GM12878 (cell line): ENCODE measurements around the gene HSPA12B. TPM values are rescaled to one million over a fixed set of nuclear protein-coding genes. Genes with fewer than 3 reads are reported as not detected.

Experiments
- ATAC-seq: fragments of 200-7000 bp; cut with Tn5 transposase; 3 replicates; pipeline ENCODE4 v1.9.1; 2020; ENCODE audit warnings: mild to moderate bottlenecking, moderate library complexity
- BruUV-seq: library from RNA; stranded (reverse); fragments of 400-500 nt; replicated peaks from 2 replicates; lab custom pipeline; 2021; lab: Mats Ljungman, UMichigan
- CTCF ChIA-PET: fragments of 300-600 bp; sonication (Branson Sonifier 250); formaldehyde crosslinking; extraction: SDS; loops from one replicate; lab custom pipeline; 2021; ENCODE audit warnings: inconsistent platforms; lab: Yijun Ruan, JAX
- POLR2A ChIA-PET: fragments of 350-600 bp; formaldehyde crosslinking; extraction: SDS; loops from one replicate; lab custom pipeline; 2021; ENCODE audit warnings: inconsistent platforms; lab: Charles Lee
- RAD21 ChIA-PET: fragments of 300-600 bp; sonication (Branson Sonifier 250); formaldehyde crosslinking; loops from one replicate; lab custom pipeline; 2023; ENCODE audit warnings: antibody characterized with exemption; ENCODE audit not compliant: unreplicated experiment; lab: Charles Lee
- SMC1A ChIA-PET: fragments of 300-600 bp; sonication (Branson Sonifier 250); formaldehyde crosslinking; loops from one replicate; lab custom pipeline; 2023; ENCODE audit not compliant: unreplicated experiment, uncharacterized antibody; lab: Charles Lee
- DNase-seq: peaks from one replicate; pipeline ENCODE4 v3.0.0-alpha.2; 2011; ENCODE audit warnings: low read depth, low spot score
- FAIRE-seq: peaks from 3 replicates; lab custom pipeline; 2011; peaks lifted over from hg19 to GRCh38; lab: Jason Lieb, UNC
- H2AFZ ChIP-seq: 2 replicates; pipeline ENCODE4 v1.6.0; 2011; ENCODE audit warnings: low read depth, low read length, control low read depth; ENCODE audit not compliant: control insufficient read depth
- H3K27ac ChIP-seq: 2 replicates; pipeline ENCODE4 v1.5.1; 2011; ENCODE audit warnings: control low read depth; ENCODE audit not compliant: control insufficient read depth, insufficient read depth
- H3K27me3 ChIP-seq, 2 experiments: replicated peaks in 1 of 2; 2 replicates each; pipeline versions ENCODE4 v1.6.0 to v1.6.1; 2011; ENCODE audit warnings: low read length in 1 of 2; ENCODE audit not compliant: control insufficient read depth in 2 of 2, insufficient read depth in 2 of 2
- H3K36me3 ChIP-seq, 2 experiments: 2 replicates each; pipeline ENCODE4 v1.5.1; 2011; ENCODE audit warnings: low read length in 1 of 2; ENCODE audit not compliant: control insufficient read depth in 2 of 2, insufficient read depth in 2 of 2
- H3K4me1 ChIP-seq: 2 replicates; pipeline ENCODE4 v1.6.1; 2011; ENCODE audit warnings: mild to moderate bottlenecking, low read length, moderate library complexity, mixed read lengths; ENCODE audit not compliant: control insufficient read depth, insufficient read depth
- H3K4me2 ChIP-seq: 2 replicates; pipeline ENCODE4 v1.6.0; 2011; ENCODE audit warnings: control low read depth; ENCODE audit not compliant: control insufficient read depth, insufficient read depth
- H3K4me3 ChIP-seq: fragments of 200-600 bp; sonication (generic); 2 replicates; pipeline ENCODE4 v1.5.1; 2016
- H3K79me2 ChIP-seq: 2 replicates; pipeline ENCODE4 v1.6.0; 2011; ENCODE audit warnings: low read length; ENCODE audit not compliant: control insufficient read depth, insufficient read depth
- H3K9ac ChIP-seq: 2 replicates; pipeline ENCODE4 v1.8.0; 2011; ENCODE audit warnings: low read length, control low read depth, mixed read lengths; ENCODE audit not compliant: control insufficient read depth, insufficient read depth
- H3K9me3 ChIP-seq: replicated peaks from 3 replicates; pipeline ENCODE4 v1.5.1; 2011; ENCODE audit warnings: mild to moderate bottlenecking, low read length; ENCODE audit not compliant: control insufficient read depth, insufficient read depth
- H4K20me1 ChIP-seq: 2 replicates; pipeline ENCODE4 v1.6.0; 2011; ENCODE audit not compliant: control insufficient read depth, insufficient read depth
- CREB1 ChIP-seq: IDR thresholded peaks from 2 replicates; pipeline ENCODE4 v1.6.1; 2012; ENCODE audit warnings: low read depth, mild to moderate bottlenecking, inconsistent platforms
- FOXK2 ChIP-seq: fragments of 450-650 bp; IDR thresholded peaks from 2 replicates; pipeline ENCODE4 v1.6.1; 2017; ENCODE audit warnings: mild to moderate bottlenecking, moderate library complexity
- MTA2 ChIP-seq: fragments of 450-650 bp; IDR thresholded peaks from 2 replicates; pipeline ENCODE4 v1.6.1; 2016; ENCODE audit warnings: low read depth, mild to moderate bottlenecking, moderate library complexity
- RAD21 ChIP-seq: IDR thresholded peaks from 2 replicates; pipeline ENCODE4 v1.6.1; 2011; ENCODE audit warnings: mild to moderate bottlenecking, low read depth, low read length, moderate library complexity; ENCODE audit not compliant: insufficient read depth
- SRF ChIP-seq, 2 experiments: IDR thresholded peaks; 2 replicates each; pipeline ENCODE4 v1.6.1; 2011; ENCODE audit warnings: low read depth in 2 of 2, low read length in 2 of 2, mild to moderate bottlenecking in 1 of 2, moderate library complexity in 1 of 2
- TAF1 ChIP-seq: IDR thresholded peaks from 2 replicates; pipeline ENCODE4 v1.6.1; 2011; ENCODE audit warnings: mild to moderate bottlenecking, low read depth, low read length, borderline replicate concordance
- ZSCAN29 ChIP-seq: fragments of 450-650 bp; IDR thresholded peaks from 2 replicates; pipeline ENCODE4 v1.6.1; 2017; ENCODE audit warnings: mild to moderate bottlenecking, moderate library complexity
- WGBS: methylation state at CpG from one replicate; pipeline ENCODE4 v1.1.6; 2016; ENCODE audit warnings: low lambda C conversion rate; ENCODE audit not compliant: insufficient replicate concordance, insufficient coverage; ENCODE audit errors: missing lambda C conversion rate; 5-methylcytosine and 5-hydroxymethylcytosine counted together
- in situ Hi-C: fragments of 300-500 bp; cut with MboI; formaldehyde crosslinking; loops from 9 replicates; pipeline ENCODE4 v1.14.3; 2018; ENCODE audit warnings: mixed read lengths
- intact Hi-C: fragments of 100-400 bp; cut with micrococcal nuclease; formaldehyde crosslinking; loops from one replicate; pipeline ENCODE4 v1.14.2; 2022; ENCODE audit not compliant: unreplicated experiment
- polyA plus RNA-seq, 11 experiments: library from polyadenylated mRNA; depleted of rRNA in 4 of 11; unstranded in 6 of 11; stranded (reverse) in 5 of 11; fragments of >200 nt; fragmentation: Nextera tagmentation in 4 of 11; fragmentation: Illumina TruSeq in 1 of 11; extraction: Ambion mirVana in 4 of 11; extraction: Trizol in 1 of 11; gene quantifications; 1 replicate in 1 of 11; 2 replicates in 10 of 11; pipeline versions ENCODE4 v1.2.1 to v1.2.3, GENCODE V29; 2011 to 2016; ENCODE audit warnings: inconsistent platforms in 2 of 11, missing spikeins in 2 of 11, low read depth in 1 of 11
- total RNA-seq, 4 experiments: library from RNA; depleted of rRNA in 3 of 4; stranded (reverse); fragments of >200 nt in 3 of 4; fragmentation: Illumina TruSeq in 1 of 4; extraction: Trizol in 1 of 4; gene quantifications; 2 replicates each; pipeline versions ENCODE4 v1.2.1 to v1.2.3, GENCODE V29; 2013 to 2021
- TF ChIP-seq, protein P1 (sequence below), 3 experiments: IDR thresholded peaks in 2 of 3; conservative IDR thresholded peaks in 1 of 3; 2 replicates each; pipeline ENCODE4 v1.5.1; 2011; ENCODE audit warnings: low read depth in 3 of 3, low read length in 3 of 3, mild to moderate bottlenecking in 3 of 3, control low read depth in 2 of 3, moderate library complexity in 2 of 3, inconsistent platforms in 1 of 3, mixed read lengths in 1 of 3; ENCODE audit not compliant: control insufficient read depth in 2 of 3, insufficient read depth in 1 of 3; ENCODE audit errors: extremely low read depth in 1 of 3

The HSPA12B gene
- total and polyA plus RNA-seq, 10 of the 15 experiments (the other 5 are each of a cell fraction or from before 2014, with no cell fraction given), result 0.08 TPM; not detected in 9

DNA sequence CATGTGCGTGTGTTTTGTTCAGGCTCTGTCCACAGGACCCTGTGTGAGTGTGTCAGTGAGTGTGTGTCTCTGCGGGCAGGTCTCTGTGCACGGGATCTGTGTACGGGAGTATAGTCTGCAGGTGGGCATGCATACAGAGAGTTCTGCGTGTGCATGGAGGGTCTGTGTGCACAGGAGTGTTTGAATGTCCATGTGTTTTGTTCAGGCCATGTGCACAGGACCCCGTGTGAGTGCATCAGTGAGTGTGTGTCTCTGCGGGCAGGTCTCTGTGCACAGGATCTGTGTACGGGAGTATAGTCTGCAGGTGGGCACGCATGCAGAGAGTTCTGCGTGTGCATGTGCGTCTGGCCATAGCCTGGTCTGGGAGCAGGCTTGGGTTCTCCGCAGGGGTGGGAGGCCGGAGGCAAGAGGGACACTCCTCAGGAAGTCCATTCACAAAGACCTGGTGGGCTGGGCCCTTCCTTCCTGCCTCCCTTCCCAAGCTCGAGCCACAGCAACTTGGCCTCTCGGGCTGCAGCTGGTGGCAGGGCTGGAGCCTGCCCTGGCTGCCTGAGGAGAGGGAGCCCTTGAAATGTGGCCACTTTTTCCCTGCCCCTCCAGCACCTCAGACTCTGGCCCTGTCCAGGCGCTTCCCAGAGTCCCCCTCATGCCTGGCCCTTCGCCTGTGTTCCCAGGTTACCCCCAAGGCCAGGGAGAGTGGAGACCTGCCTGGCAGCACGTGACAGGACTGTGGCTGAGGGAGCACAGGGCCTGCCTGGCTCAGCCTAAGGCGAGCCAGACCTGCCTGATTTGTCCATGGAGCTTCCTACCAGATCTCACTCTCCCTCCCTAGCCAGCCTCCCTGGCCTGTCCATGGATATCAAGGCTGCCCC lies 6.8 kb downstream of the HSPA12B start:
- no peaks in the 10 kb centered on the region for H4K20me1 ChIP-seq
- H3K9ac ChIP-seq, result no peak overlapping the region
- no TSS peak for BruUV-seq
- H3K4me3 ChIP-seq, result no peak overlapping the region
- in situ Hi-C loops, result no loop called here
- TF ChIP-seq, protein P1, sequence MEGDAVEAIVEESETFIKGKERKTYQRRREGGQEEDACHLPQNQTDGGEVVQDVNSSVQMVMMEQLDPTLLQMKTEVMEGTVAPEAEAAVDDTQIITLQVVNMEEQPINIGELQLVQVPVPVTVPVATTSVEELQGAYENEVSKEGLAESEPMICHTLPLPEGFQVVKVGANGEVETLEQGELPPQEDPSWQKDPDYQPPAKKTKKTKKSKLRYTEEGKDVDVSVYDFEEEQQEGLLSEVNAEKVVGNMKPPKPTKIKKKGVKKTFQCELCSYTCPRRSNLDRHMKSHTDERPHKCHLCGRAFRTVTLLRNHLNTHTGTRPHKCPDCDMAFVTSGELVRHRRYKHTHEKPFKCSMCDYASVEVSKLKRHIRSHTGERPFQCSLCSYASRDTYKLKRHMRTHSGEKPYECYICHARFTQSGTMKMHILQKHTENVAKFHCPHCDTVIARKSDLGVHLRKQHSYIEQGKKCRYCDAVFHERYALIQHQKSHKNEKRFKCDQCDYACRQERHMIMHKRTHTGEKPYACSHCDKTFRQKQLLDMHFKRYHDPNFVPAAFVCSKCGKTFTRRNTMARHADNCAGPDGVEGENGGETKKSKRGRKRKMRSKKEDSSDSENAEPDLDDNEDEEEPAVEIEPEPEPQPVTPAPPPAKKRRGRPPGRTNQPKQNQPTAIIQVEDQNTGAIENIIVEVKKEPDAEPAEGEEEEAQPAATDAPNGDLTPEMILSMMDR (IDR thresholded peaks at IDR 0.05 in 2 of 3, conservative IDR thresholded peaks at IDR 0.05 in 1 of 3; ENCODE audit: control insufficient read depth in 2 of 3, extremely low read depth in 1 of 3, insufficient read depth in 1 of 3, low read depth in 3 of 3, low read length in 3 of 3), result no peak
- TF ChIP-seq MTA2 (no peak), CREB1 (no peak), ZSCAN29 (no peak), RAD21 (no peak), FOXK2 (no peak), TAF1 (no peak), SRF (IDR thresholded peaks at IDR 0.05; ENCODE audit: low read depth in 2 of 2, low read length in 2 of 2) (no peak)
- H3K79me2 ChIP-seq, result no peaks in the 10 kb centered on the region
- no peak overlapping the region for H3K27ac ChIP-seq
- FAIRE-seq, result no peak
- intact Hi-C loops, result no loop called here
- ATAC-seq, result no peak
- DNase-seq, result no peak
- POLR2A ChIA-PET, result no interaction called here
- SMC1A ChIA-PET, result interaction anchor here (0.6 to 0.9 kb wide), 2 partner anchors 18 to 99 kb away, joined by 3 to 4 read pairs; no protein-coding TSS in a partner anchor
- no peaks in the 10 kb centered on the region for H3K27me3 ChIP-seq
- no peaks in the 10 kb centered on the region for H3K9me3 ChIP-seq
- H3K36me3 ChIP-seq, result no peaks in the 10 kb centered on the region
- H3K4me1 ChIP-seq, result no peaks in the 10 kb centered on the region
- H2AFZ ChIP-seq, result no peak overlapping the region
- 44% methylated on average over 16 of the region's 19 CpGs for WGBS
- CTCF ChIA-PET, result no interaction called here
- H3K4me2 ChIP-seq, result no peak overlapping the region
- RAD21 ChIA-PET, result no interaction called here
